ENCODE measurements around the gene SPAG6.
A peak's percentile ranks its signal among the peaks of the same experiment; 100 is the strongest.

DNA sequence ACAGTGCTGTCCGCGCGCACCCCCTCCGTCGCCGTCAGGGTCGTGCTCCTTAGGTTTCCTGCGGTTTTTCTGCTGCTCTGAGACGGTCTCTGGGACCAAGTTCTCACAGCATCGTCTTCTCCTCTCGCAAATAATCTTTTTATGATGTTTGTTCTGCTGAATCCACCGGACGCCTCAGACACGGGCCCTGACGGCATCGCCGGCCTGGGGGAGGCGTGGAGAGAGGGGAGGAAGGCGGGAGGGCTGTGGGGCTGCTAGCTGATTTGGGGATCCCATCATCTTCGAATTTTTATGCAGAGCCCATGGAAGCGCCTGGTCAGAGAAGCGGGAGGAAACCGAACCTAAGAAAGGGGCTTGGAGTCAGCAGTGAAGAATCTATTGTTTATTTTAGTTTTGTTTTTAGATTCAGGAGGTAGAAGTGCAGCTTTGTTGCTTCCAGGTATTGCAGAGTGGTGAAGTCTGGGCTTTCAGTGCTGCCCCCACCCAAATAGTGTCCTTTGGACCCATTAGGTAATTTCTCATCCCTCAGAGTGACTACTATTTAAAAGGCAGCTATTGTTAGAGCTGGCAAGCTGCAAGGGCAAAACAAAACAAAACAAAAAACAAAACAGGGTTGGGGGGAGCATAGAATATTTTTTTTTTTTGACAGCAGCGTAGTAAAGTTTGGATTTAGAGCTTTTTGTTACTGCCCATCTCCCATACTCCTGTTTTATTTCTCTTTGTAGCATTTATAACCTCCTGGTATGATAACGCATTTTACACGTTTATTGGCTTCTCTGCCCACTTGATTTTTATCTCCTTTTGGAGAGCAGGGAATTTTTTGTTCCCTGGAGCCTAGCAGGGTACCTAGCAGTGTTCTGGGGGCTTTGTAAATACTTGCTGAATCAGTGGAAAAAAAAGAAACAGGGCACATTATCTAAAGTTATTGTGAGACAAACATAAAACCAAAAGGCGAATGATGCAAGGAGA is 92.6 kb downstream of the SPAG6 start:
- no peak for TF ChIP-seq FOSL1 (IDR thresholded peaks at IDR 0.05; ENCODE audit: insufficient read depth, low read depth, low read length)
- TF ChIP-seq TBP (IDR thresholded peaks at IDR 0.05; ENCODE audit: low read depth, low read length) = no peak
- no peak for TF ChIP-seq POLR2AphosphoS5 (IDR thresholded peaks at IDR 0.05; ENCODE audit: low read depth, low read length)
- no peak for TF ChIP-seq CTCF (IDR thresholded peaks at IDR 0.05; ENCODE audit: control extremely low read depth in 1 of 3, insufficient read depth in 1 of 3, low read depth in 1 of 3, low read length in 3 of 3)
- no peak for TF ChIP-seq HDAC6 (IDR thresholded peaks at IDR 0.05; ENCODE audit: low read depth, low read length)
- TF ChIP-seq EP300 (IDR thresholded peaks at IDR 0.05; ENCODE audit: borderline replicate concordance in 1 of 2, low read depth in 2 of 2, low read length in 2 of 2) = no peak
- TF ChIP-seq RNF2 (IDR thresholded peaks at IDR 0.05; ENCODE audit: borderline replicate concordance, low read depth, low read length, missing control alignments, poor library complexity, severe bottlenecking) = peak; percentile 49
- no peak for TF ChIP-seq GABPA (IDR thresholded peaks at IDR 0.05; ENCODE audit: borderline replicate concordance, insufficient read depth, low read length)
- no peak for TF ChIP-seq NRF1 (IDR thresholded peaks at IDR 0.05; ENCODE audit: low read depth, low read length)
- TF ChIP-seq TEAD4 (IDR thresholded peaks at IDR 0.05; ENCODE audit: low read depth, low read length) = no peak

Data from H1 (cell line).